Neural cell (in vitro differentiated cells): ENCODE results near the gene SLC35E4.

Experiments used
- EZH2 ChIP-seq: fragments of 200-600, 300-800 bp; shearing (Covaris generic), sonication (generic); IDR thresholded peaks from 2 replicates; pipeline ENCODE4 v1.6.1; 2014; ENCODE audit warnings: antibody characterized with exemption, low read length, borderline replicate concordance, mild to moderate bottlenecking; ENCODE audit not compliant: insufficient read depth, poor library complexity, severe bottlenecking
- TF ChIP-seq, protein P1 (sequence below): fragments of 450-650 bp; IDR thresholded peaks from 2 replicates; pipeline ENCODE4 v1.5.1; 2014; ENCODE audit warnings: antibody characterized with exemption, mild to moderate bottlenecking, moderate library complexity; ENCODE audit not compliant: poor library complexity, severe bottlenecking

DNA sequence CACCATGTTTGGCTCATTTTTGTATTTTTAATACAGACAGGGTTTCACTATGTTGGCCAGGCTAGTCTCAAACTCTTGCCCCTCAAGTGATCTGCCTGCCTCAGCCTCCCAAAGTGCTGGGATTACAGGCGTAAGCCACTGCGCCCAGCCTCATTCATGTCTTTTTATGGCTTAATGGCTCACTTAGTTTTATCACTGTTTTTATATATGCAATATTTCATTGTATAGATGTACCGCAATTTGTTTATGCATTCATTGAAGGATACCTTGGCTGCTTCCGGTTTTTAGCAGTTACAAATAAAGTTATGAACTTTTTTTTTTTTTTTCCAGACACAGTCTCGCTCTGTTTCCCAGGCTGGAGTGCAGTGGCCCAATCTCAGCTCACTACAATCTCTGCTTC is 34.1 kb upstream of the SLC35E4 start:
- TF ChIP-seq, protein P1, sequence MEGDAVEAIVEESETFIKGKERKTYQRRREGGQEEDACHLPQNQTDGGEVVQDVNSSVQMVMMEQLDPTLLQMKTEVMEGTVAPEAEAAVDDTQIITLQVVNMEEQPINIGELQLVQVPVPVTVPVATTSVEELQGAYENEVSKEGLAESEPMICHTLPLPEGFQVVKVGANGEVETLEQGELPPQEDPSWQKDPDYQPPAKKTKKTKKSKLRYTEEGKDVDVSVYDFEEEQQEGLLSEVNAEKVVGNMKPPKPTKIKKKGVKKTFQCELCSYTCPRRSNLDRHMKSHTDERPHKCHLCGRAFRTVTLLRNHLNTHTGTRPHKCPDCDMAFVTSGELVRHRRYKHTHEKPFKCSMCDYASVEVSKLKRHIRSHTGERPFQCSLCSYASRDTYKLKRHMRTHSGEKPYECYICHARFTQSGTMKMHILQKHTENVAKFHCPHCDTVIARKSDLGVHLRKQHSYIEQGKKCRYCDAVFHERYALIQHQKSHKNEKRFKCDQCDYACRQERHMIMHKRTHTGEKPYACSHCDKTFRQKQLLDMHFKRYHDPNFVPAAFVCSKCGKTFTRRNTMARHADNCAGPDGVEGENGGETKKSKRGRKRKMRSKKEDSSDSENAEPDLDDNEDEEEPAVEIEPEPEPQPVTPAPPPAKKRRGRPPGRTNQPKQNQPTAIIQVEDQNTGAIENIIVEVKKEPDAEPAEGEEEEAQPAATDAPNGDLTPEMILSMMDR, result no peak
- TF ChIP-seq EZH2, result no peak
